Heart right ventricle (tissue), 16 donors: ENCODE data around the gene ST7. TPM values are rescaled to one million over a fixed set of nuclear protein-coding genes. Genes with fewer than 3 reads are reported as not detected.

Source experiments
- ATAC-seq, 8 donors: fragments of 200-7000 bp; cut with Tn5 transposase; one replicate each; pipeline ENCODE4 v1.9.1; 2020; ENCODE audit warnings: mild to moderate bottlenecking in 8 of 8, moderate library complexity in 8 of 8, moderate number of reproducible peaks in 1 of 8
- DNase-seq, 2 donors: peaks; one replicate each; pipeline ENCODE4 v3.0.0-alpha.2; 2020
- H3K27ac ChIP-seq, 10 donors: fragments of 200-600 bp; sonication (generic) in 2 of 10; one replicate each; pipeline versions ENCODE4 v1.5.0 to v1.8.0; 2020 to 2022; ENCODE audit warnings: mild to moderate bottlenecking in 3 of 10
- H3K27me3 ChIP-seq, 7 donors: fragments of 200-600 bp; one replicate each; pipeline ENCODE4 v1.8.0; 2021 to 2022; ENCODE audit warnings: mild to moderate bottlenecking in 2 of 7
- H3K36me3 ChIP-seq, 9 donors: fragments of 200-600 bp; sonication (generic) in 1 of 9; one replicate each; pipeline versions ENCODE4 v1.5.0 to v1.8.0; 2020 to 2022; ENCODE audit warnings: mild to moderate bottlenecking in 2 of 9
- H3K4me1 ChIP-seq, 9 donors: fragments of 200-600 bp; sonication (generic) in 1 of 9; one replicate each; pipeline versions ENCODE4 v1.5.0 to v1.8.0; 2020 to 2022; ENCODE audit warnings: mild to moderate bottlenecking in 4 of 9
- H3K4me3 ChIP-seq, 10 donors: fragments of 200-600 bp; sonication (generic) in 2 of 10; one replicate each; pipeline versions ENCODE4 v1.5.0 to v1.8.0; 2020 to 2022; ENCODE audit warnings: mild to moderate bottlenecking in 7 of 10, moderate library complexity in 2 of 10
- H3K9me3 ChIP-seq, 11 donors: fragments of 200-600 bp in 10 of 11; sonication (generic) in 2 of 11; one replicate each; pipeline versions ENCODE4 v1.5.0 to v1.8.0; 2013 to 2022; ENCODE audit warnings: mild to moderate bottlenecking in 2 of 11, control low read depth in 1 of 11, moderate library complexity in 1 of 11
- WGBS, 2 donors: extraction: QIAGEN DNeasy Blood & Tissue Kit; methylation state at CpG; one replicate each; pipeline ENCODE4 v1.1.7; 2013; ENCODE audit warnings: inconsistent platforms in 1 of 2; 5-methylcytosine and 5-hydroxymethylcytosine counted together
- intact Hi-C, 10 donors: fragments of 100-400 bp; cut with DNase I; formaldehyde crosslinking; loops; one replicate each; pipeline versions ENCODE4 v1.11.1 to v1.14.2; 2022
- polyA plus RNA-seq, 2 donors: library from polyadenylated mRNA; stranded (reverse); fragments of 200-250 nt; gene quantifications; one replicate each; pipeline ENCODE4 v1.2.3, GENCODE V29; 2013
- total RNA-seq, 10 donors: library from RNA; stranded (reverse); fragmentation: NEBNext Ultra II Directional in 3 of 10; extraction: Animal tissue kit (Norgen Biotek cat#: 25700) in 3 of 10; gene quantifications; one replicate each; pipeline versions ENCODE4 v1.2.1 to v1.2.4, GENCODE V29; 2021 to 2023
- TF ChIP-seq, protein P1 (sequence below), 9 donors: fragments of 200-600 bp; sonication (generic) in 2 of 9; IDR thresholded peaks; one replicate each; pipeline versions ENCODE4 v1.5.0 to v1.8.0; 2021 to 2022; ENCODE audit warnings: antibody characterized with exemption in 9 of 9, mild to moderate bottlenecking in 5 of 9, moderate library complexity in 1 of 9
- donor health status: Arrhythmogenic right ventricular cardiomyopathy.
- donor health status: ischemic (EF 13 %, LVEDD 7.1; RV severe dilation, severe dysfunction).
- donor health status: healthy with polysubstance abuse.
- donor health status: DM: no; HTN: yes; CAD: no.
- donor health status: DM: no; HTN: no; CAD: no.
- donor health status: ischemic (EF 25% LVEDD 6.9; RV normal size, moderate dysfunction).
- donor health status: ischemic (EF 25% LVEDD 5.7; RV mildly dilated, moderate dysfunction).
- donor health status: healthy.
- donor health status: DM: yes; HTN: yes; CAD: no.
- donor health status: Ischemic cardiomyopathy.
- donor health status: ischemic (EF 35%, LVEDD 5.7; RV mildly dilated, moderate dysfunction).
- donor health status: nonischemic (EF 11% LVEDD 7.7; RV severe dilation, severe dysfunction).
- donor health status: DM: yes; HTN: yes; CAD: no.
- donor health status: PGD.
- donor health status: ischemic (EF 29% LVEDD 5.4; RV normal size, mild dysfunction).
- donor health status: nonischemic (EF 23%, LVEDD 6.1; RV moderate dilation, normal function).

Gene ST7
- total and polyA plus RNA-seq, 12 donors, result 20.1 to 40.2 (median 23.4) TPM

- Histone ChIP-seq H3K27ac (peak overlapping the region in 8 of 10 donors; percentile 9 to 60 (median 34)), H3K4me3 (peak overlapping the region in 6 of 10 donors; percentile 10 to 43 (median 16))
- WGBS, 2 donors, result 1 to 2% methylated on average over 6 of the region's 6 CpGs
These were observed 61.4 kb downstream of the ST7 start for GRCh38 chr7:117014673-117015133.

GRCh38 chr7:117015258-117016184 lies 62.2 kb downstream of the ST7 start:
- WGBS, 2 donors, result 80 to 83% methylated on average over 4 of the region's 4 CpGs
- H3K9me3 ChIP-seq, result no peaks in the 10 kb centered on the region
- H3K36me3 ChIP-seq, result no peaks in the 10 kb centered on the region
- TF ChIP-seq, protein P1, sequence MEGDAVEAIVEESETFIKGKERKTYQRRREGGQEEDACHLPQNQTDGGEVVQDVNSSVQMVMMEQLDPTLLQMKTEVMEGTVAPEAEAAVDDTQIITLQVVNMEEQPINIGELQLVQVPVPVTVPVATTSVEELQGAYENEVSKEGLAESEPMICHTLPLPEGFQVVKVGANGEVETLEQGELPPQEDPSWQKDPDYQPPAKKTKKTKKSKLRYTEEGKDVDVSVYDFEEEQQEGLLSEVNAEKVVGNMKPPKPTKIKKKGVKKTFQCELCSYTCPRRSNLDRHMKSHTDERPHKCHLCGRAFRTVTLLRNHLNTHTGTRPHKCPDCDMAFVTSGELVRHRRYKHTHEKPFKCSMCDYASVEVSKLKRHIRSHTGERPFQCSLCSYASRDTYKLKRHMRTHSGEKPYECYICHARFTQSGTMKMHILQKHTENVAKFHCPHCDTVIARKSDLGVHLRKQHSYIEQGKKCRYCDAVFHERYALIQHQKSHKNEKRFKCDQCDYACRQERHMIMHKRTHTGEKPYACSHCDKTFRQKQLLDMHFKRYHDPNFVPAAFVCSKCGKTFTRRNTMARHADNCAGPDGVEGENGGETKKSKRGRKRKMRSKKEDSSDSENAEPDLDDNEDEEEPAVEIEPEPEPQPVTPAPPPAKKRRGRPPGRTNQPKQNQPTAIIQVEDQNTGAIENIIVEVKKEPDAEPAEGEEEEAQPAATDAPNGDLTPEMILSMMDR (IDR thresholded peaks at IDR 0.05), result no peak
- peak overlapping the region in 6 of 10 donors; percentile 10 to 43 (median 16) for H3K4me3 ChIP-seq
- DNase-seq, result no peak
- intact Hi-C loops, result loop anchor here in 1 of 10 donors (5.0 kb wide), 1 partner anchor 63 kb away; the partner anchor contains the start of gene ST7
- H3K27me3 ChIP-seq, result no peaks in the 10 kb centered on the region
- H3K4me1 ChIP-seq, result peaks cover 0 to 80% (median 34%) of the 10 kb centered on the region in 9 donors
- ATAC-seq, result no peak
- peak overlapping the region in 8 of 10 donors; percentile 9 to 60 (median 31) for H3K27ac ChIP-seq

More at GRCh38 chr7:117014673-117015133, 61.4 kb downstream of the ST7 start:
- Histone ChIP-seq H3K27me3 (no peaks in the 10 kb centered on the region), H3K4me1 (peaks cover 0 to 80% (median 28%) of the 10 kb centered on the region in 9 donors), H3K36me3 (no peaks in the 10 kb centered on the region), H3K9me3 (no peaks in the 10 kb centered on the region)
- ATAC-seq, result peak in 7 of 8 donors; percentile 87 to 95 (median 93)
- intact Hi-C loops, result loop anchor here in 2 of 10 donors (5.0 kb wide), 2 partner anchors 62 to 103 kb away; partner anchors contain the start of gene ST7 (in 1 of the 2)
- DNase-seq, result peak; percentile 27 to 69
- TF ChIP-seq, protein P1 (IDR thresholded peaks at IDR 0.05), result no peak

- TF ChIP-seq, protein P1 (IDR thresholded peaks at IDR 0.05), result no peak
- no peak overlapping the region for H3K27ac ChIP-seq
- DNase-seq (no peak), ATAC-seq (no peak)
- H3K36me3 ChIP-seq, result no peaks in the 10 kb centered on the region
- WGBS, 2 donors, result 55 to 76% methylated on average over 4 of the region's 4 CpGs
- H3K9me3 ChIP-seq, result no peaks in the 10 kb centered on the region
- intact Hi-C loops, result loop anchor here in 1 of 10 donors (5.0 kb wide), 1 partner anchor 65 kb away; the partner anchor contains the start of gene ST7
- H3K27me3 ChIP-seq, result no peaks in the 10 kb centered on the region
- no peak overlapping the region for H3K4me3 ChIP-seq
- H3K4me1 ChIP-seq, result peaks cover 0 to 91% (median 44%) of the 10 kb centered on the region in 9 donors
These were observed 63.7 kb downstream of the ST7 start for GRCh38 chr7:117017017-117017451.

DNA sequence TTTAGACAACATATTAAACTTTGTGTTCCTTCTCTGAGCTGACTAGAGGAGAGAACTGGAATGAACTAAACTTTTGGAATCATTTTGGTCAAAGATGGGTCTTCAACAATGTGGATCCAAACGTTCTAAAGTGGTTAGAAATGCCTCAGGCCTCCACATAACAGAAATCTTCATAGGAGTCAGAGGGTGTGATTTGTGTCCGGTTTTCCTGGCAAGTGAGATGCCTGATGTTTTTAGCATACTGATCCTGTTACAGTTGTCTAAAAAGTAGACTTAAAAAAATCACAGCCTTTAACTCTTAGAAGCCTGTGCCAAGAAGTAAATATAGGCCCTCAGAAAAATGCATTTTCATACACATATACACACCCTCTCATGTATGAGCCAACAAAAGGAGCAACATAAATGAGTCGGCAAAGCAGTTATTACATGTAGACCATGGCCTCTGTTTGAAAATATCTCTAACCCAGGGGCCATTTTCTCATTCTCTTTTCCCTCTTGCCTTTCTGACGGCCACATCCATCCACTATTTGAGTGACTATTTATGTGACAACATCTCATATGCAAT lies 64.5 kb downstream of the ST7 start:
- 46 to 48% methylated on average over 4 of the region's 4 CpGs for WGBS, 2 donors
- Histone ChIP-seq H3K36me3 (no peaks in the 10 kb centered on the region), H3K27ac (no peak overlapping the region)

More for the DNA sequence above, 64.5 kb downstream of the ST7 start:
- intact Hi-C loops, result loop anchor here in 1 of 10 donors (5.0 kb wide), 1 partner anchor 65 kb away; the partner anchor contains the start of gene ST7
- no peak overlapping the region for H3K4me3 ChIP-seq
- TF ChIP-seq, protein P1 (IDR thresholded peaks at IDR 0.05), result no peak
- H3K27me3 ChIP-seq, result no peaks in the 10 kb centered on the region
- no peak for DNase-seq
- peaks cover 0 to 89% (median 52%) of the 10 kb centered on the region in 9 donors for H3K4me1 ChIP-seq
- no peak for ATAC-seq
- H3K9me3 ChIP-seq, result no peaks in the 10 kb centered on the region
